ENCODE results near the gene STAC2.
"Not testable (repeated sequence)": the region's sequence is repeated elsewhere in the genome, so short reads cannot be mapped to it uniquely, and the experiment has no call there.

Gene STAC2

DNA sequence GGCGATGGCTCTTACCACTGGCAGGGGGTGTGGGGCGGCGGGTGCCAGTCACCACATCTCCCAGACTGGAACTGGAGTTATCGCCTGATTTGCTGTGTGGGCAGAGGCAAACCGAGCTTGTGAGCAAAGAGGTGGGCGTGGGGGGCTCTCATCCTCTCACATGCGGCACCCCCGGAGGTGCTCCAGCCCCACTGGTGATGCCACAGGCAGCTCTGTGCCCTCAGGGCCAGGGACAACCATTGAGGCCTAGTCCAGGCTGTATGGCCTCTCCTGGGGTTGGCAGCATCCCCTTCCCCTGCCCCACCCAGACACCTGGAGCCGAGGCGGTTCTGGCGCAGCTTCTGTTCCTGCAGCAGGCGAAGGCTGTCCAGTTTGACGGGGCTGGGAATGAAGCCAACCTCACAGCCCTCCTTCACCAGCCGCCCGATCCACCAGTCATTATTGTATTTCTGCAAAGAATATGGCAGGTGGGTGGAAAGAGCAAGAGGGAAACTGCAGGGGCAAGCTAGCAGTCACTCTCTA, 39.2 kb downstream of the STAC2 start:
- no peak for DNase-seq

DNA sequence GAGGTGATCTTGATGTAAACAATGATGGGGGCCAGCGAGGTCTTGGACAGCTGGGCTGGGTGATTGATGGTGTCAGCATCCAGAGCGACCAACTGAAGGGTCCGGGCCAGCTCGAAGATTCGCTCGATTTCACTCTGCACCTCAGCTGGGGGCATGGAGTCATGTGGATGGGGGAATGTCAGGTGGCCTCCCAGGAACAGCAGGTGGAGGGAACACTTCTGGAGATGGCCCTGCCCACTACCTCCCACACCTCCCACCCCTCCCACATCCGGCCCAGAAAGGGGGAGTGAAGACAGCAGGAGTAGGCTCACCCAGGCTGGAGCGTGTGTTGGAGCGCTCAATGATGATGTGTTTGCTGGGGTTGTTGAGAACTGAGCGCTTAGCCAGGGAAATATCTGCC, 42.0 kb downstream of the STAC2 start:
- no peak for DNase-seq

DNA sequence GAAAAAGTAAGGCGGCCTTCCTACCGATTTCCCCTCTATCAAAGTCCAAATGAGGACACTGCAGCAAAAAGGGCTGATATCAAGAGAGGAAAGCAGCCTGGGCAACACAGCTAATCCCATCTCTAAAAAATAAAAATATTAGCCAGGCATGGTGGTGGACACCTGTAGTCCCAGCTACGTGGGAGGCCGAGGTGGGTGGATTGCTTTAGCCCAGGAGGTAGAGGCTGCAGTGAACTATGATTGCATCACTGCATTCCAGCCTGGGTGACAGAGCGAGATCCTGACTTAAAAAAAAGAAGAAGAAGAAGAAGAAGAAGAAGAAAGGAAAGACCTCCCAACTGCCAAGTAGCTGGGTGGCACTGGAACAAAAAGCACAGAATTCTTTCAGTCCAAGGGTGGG, 42.7 kb downstream of the STAC2 start:
- no peak for DNase-seq

DNA sequence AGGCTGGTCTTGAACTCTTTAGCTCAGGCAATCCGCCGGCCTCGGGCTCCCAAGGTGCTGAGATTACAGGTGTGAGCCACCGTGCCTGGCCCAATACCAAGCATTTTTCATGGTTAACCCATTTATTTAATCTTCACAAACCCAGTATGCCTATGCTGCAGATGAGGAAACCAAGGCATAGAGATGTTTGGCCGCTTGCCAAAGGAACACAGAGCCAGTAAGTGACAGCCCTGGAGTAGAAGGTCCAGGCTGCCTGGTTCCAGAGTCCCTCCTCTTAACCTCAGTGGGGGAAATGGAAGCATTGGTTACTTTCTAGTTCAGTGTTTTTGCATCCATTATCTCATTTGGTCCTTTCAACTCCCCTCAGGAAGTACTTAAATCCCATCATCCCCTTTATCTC, 44.4 kb downstream of the STAC2 start:
- no peak for DNase-seq

DNA sequence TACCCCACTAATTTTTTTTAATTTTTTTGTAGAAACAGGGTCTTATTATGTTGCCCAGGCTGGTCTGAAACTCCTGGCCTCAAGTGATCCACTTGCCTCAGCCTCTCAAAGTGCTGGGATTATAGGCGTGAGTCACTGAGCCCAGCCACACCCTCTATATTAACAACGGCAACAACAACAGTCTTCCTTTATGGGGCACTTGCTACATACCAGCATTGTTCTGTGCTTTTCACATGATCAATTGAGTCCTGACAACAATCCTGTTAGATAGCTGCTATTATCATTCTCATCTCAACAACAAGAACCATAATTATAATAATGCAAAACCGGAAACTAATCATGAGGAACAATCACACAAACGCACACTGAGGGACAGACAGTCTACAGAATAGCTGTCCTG, 47.2 kb downstream of the STAC2 start:
- DNase-seq = no peak

DNA sequence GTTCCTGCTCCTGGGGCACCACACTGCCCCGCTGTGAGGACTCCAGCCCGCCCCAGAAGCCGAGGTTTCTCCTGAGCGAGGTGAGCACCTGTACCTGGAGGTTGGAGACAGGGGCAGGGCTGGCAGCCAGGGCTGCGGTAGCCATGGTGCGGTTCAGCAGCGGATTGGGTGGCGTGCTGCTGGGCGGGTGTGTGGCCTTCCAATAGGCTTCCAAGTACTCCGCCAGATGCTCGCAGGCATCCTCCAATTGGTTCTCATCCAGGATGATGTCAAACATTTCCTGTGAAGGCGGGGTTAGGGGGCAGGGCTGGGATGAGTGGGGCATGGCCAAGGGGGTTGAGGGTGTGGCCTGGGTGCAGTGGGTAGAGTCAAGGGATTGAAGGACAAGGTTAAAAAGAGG, 48.5 kb downstream of the STAC2 start:
- DNase-seq = no peak

DNA sequence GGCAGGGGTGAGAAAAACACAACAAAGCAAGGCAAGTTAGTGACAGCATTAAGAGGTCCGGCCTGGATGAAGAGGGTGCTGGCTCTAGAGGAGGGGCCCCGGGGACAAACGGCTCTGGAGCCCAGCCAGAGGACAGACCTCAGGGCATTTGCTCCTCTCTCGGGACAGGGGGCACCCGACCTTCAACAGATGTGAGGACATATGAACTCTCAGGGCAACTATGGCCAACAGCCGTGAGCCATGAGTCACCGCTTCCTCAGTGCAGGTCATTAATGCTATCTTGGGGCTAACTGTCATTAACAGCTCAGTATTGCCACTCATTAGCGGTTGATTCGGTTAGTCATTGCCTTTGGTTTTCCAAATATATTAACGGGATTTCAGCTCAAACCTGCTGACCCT, 50.1 kb downstream of the STAC2 start:
- no peak for DNase-seq

DNA sequence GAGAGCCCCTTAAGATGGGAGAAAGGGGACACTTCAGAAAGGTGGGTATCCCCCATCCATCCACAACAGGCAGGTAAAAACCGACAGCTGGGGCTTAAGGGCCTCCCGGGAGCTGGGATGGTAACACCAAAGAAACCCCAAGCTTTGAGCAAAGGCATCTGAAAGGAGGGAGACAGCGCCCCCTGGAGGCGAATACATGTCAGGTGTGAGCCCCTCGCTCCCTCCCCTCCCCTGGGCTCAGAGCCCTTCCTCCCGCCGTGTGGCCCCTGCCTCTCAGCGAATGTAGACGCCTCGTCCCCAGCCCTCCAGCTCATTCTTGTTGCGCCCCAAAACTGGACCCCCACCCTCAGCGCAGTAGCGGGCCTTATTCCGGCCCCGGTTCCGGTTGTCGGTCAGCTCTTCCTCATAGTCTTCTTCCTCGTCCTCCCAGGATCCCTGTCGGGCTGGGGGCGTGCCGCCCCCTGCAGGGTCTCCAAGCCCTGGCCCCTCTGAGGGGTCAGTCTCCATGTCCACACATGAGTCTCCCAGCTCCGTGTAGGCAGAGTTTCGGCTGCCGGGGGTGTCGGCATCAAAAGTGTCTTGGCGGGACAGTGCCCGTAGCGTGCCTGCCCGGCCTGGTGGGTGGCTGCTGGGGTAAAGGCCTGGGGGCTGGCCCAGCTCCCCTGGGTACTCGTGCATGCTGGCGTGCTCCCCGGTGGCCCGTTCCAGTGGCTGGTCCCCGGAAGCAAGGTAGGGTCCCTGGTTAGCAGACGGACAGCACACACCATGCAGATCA, 50.6 kb downstream of the STAC2 start:
- peak; percentile 44 to 73 (median 58) for DNase-seq

DNA sequence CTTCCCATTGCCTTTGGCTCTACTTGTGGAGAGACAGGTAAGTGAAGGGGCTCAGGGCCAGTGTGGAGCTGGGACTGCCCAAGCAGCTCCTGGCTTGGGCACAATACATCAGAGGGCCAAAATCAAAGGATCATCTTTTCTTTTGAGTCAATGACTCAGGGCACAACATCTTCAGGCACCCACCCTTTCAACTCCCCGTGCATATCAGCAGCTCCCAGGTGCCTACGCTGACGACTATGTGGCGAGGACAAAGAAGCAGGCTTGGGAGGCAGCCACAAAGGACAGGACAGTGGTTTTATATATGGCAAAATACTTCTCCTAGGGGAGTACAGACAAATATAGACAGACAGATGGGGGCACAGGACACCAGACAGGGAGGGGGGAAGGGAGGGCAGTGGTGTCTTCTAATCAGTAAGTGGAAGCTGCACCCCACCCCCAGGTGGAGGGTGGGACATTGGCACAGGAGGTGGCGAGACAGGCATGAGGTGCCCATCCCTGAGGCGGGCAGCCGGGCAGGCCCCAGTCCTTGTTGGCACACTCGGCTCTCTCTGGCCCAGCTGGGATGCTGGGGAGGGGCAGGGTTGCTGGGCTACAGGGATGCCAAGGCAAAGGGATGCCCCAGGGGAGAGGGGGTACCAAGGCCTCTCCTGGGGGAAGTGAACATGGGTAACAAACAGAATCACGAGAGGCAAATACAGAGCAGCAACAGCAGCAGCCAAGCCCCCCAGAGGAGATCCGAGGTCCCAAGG, 52.0 kb downstream of the STAC2 start:
- no peak for DNase-seq

DNA sequence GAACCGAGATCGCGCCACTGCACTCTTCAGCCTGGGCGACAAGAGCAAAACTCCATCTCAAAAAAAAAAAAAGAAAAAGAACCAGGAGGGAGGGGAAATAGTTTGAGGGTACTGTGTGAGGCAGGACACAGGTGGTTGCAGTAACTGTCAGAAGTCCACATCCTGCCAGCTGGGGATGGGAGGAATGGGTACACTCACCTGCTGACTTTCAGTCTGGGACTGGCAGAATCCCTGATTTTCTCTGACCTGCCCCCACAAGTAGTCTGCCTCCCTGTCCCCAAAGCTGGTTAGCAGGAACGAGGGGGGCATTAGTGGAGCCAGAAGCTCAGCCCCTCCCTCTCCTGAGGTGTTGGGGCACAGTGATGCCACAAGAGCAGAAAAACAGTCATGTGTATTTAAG, 52.7 kb downstream of the STAC2 start:
- no peak for DNase-seq

DNA sequence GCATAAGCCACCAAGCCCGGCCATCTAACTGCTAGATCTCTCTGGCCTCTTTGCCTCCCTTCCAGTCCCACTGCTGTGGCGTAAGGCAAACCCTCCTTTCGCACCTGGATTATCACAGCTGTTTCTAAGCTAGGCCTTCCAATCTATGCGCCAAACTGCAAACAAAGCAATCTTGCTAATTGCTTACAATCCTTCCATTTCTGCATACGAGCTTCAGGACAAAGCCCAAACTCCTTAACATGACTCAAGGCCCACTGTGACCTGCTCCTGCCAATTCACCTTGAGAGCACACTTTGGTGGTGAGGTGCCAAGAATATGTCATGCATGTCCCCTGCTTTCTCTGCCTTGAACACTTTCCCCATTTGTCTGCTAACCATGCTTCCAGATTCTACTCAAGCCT, 53.8 kb downstream of the STAC2 start:
- DNase-seq = no peak

DNA sequence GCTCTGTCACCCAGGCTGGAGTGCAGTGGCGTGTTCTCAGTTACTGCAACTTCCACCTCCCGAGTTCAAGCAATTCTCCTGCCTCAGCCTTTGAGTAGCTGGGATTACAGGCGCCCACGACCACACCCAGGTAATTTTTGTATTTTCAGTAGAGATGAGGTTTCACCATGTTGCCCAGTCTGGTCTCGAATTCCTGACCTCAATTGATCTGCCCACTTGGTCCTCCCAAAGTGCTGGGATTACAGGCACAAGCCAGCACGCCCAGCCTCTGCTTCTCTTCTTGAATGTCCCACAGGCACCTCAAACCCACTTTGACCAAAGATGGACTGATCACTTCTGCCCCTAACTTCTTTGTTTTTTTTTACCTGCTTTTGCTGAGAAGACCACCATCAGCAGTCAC, 55.2 kb downstream of the STAC2 start:
- DNase-seq = no peak

DNA sequence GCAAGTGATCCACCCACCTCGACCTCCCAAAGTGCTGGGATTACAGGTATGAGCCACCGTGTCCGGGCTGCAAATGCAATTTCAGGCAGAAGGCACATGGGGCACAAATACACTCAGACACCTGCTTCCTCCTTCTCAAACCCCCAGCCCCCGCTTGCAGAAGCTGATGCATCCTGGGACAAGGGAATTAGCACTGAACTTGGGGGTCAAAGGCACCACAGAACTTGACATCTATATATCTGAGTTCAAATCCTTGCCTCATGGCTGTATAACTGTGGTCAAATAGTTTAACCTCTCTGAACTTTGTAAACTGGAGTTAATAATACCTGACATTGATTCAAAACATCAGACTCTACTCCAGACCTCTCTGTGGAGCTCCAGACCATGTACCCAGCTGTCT, 55.6 kb downstream of the STAC2 start:
- no peak for DNase-seq

DNA sequence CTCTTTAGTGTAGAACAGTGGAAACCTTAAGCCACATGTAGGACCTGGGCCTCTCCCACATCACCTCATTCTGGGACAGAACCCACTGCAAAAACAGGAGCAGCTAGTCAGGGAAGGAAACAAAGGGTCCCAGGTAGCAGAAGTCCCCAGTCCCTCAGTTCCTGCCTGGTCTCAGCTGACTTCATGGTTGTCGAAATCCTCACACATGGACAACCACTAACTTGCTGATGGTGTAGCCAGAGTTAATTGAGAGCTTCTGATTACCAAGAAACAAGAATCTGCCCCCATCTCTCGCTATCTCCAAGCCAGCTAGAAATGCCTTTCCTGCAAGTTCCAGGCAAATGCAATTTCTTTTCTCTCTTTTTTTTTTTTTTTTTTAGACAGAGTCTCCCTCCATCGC, 56.2 kb downstream of the STAC2 start:
- DNase-seq = no peak

DNA sequence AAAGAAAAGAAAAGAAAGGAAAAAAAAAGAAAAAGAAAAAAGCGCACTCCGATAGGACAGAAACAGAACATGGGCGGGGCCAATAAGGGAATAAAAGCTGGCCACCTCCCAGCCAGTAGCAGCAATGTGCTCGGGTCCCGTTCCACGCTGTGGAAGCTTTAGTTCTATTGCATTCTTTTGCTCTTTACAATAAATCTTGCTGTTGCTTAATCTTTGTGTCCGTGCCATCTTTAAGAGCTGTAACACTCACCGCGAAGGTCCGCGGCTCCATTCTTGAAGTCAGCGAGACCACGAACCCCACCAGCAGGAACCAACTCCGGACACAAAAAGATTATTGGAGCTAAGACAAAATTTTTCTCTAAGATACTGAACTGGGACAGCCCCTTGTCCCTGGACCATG, 56.6 kb downstream of the STAC2 start:
- no peak for DNase-seq

DNA sequence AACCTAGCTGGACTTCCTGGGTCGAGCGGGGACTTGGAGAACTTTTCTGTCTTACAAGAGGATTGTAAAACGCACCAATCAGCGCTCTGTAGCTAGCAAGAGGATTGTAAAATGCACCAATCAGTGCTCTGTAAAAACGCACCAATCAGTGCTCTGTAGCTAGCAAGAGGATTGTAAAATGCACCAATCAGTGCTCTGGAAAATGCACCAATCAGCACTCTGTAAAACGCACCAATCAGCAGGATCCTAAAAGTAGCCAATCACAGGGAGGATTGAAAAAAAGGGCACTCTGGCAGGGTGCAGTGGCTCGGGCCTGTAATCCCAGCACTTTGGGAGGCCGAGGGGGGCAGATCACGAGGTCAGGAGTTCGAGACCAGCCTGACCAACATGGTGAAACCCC, 57.2 kb downstream of the STAC2 start:
- not testable (repeated sequence) for DNase-seq

DNA sequence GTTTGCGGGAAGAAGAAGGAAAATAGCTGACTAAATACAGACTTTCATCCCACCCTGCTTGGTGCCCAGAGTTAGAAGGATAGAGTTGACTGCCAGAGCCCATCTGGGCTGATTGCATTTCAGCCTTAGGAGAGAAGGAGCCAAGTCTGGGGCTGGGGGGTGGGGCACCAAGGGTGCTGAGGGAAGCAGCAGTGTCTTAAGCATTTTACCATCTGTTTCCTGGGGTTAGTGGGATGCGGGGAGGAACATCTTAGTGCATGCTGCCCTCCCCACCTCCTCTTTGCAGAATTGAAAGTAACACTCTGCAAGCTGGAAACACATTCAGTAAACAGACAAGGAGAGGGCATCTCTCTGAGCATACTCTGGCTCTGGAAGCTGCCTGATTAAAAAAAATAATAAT, 58.3 kb downstream of the STAC2 start:
- DNase-seq = no peak

DNA sequence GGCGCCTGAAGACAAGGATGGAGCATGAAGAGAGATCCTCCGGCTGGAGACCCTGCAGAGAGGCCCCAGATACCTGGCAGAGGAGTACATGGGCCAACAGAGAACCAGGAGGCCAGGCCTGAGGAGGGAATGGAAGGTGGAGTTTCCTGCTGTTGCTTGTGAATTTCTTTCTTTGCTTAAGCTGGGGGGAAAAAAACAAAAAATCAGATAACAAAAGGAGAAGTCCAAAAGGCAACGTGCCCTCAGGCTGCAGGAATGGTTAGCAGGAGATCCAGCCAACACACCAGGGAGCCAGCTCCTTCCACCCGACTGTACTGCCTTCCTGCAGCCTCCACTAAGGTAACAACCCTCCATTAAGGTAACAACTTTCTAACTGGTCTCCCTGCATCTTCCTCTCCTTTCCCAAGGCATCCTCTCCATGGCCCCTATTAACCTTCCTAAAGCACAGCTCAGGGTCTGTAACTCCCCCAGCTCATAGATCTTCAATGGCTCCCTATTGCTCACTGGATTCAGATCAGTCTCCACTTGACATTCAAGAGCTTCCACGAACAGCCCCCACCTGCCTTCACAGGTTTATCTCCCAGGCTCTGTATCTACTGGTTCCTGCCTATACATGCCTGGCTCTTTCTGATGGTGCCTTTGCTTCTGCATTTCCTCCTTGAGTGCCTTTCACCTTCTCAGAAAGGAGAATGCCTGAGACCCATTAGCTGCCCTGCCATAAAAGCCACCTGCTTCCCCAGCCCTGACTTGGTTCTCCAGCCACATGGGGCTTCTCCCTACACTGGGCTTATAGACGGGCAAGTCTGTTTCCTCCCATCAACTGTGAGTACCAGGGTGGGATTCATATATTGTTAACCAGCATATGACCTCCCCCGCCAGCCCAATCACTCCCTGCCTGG, 59.1 kb downstream of the STAC2 start:
- no peak for DNase-seq

DNA sequence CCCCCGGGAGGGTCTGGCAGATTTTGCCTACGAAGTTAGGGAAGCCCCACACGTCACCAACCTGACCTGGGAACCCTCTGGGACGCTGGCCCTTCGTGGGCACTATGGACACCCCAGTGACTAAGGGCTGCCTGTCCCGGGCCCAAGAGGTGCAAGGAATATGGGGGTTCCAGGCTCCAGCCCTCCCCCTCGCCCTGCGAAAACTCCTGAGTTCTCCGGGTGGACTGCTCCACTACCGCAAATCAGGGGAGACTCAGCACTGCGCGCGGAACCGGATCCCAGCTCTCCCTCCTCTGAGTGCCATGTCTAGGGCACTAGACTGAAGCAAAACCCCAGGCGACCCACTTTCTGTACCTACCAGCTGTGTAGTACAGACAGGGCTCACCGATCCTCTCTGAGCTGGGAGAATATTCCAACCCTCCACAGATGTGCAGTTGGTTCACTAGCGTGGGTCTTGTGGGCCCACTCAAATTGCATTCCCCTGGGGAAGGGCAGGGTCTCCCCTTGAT, 59.9 kb downstream of the STAC2 start, which contains the start of gene ARL5C:
ARL5C (minus strand) TSS at position 321 of the 509 bp plus-strand sequence. CDS start 401 bp downstream, outside the sequence.
- DNase-seq = no peak

DNA sequence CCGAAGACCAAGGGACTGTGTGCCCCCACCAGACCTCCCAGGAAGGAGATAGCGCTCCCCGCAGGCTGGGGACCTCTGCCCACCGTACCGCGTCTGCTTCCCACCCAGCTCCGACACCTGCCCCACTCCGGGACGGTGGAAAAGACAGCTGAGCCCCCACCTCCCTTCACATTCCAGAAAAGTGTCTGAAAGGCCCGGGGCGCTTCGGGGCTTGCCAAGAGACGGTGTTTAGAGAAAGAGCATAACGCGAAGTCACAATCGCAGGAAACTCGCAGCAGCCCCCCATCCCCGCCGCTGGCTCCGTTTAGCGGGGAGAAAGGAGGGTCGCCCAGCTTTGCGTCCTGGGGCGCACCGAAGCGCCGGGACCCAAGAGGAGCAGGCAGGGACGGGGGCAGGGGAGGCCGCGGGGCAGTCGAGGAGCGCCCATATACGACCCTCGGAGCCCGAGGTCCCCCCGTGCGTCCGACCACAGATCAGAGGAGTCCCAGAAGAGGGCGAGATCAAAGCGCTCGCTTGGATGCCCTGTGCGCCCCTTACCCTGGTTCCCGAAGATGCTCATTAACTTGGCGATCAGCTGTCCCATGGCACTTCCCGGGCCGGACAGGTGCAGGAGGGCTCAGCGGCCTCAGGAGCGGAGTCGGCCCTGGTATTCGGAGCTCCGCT, 60.4 kb downstream of the STAC2 start:
- DNase-seq = no peak

DNA sequence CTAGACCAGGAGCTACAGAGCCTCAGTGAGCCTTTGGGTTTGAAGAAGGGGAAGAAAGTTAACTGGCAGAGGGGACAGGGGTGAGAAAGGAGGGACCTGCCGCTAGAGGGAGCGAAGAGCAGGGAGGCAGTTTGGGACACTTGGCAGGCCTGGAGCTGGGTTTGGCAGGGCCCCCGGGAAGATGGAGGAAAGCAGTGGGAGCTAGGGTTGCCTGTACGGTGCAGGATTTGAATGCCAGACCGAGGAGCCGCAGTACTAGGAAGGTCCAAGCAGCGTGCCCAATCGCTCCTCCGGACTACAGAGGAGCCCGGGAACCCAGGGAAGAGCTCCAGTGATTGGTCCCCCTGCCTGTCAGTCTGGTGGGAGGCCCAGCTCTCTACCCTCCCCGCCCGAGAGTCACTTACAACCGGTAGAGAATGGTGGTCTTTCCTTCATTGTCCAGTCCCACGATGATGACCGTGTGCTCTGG, 61.0 kb downstream of the STAC2 start:
- DNase-seq = peak; percentile 33 to 67 (median 50)

DNA sequence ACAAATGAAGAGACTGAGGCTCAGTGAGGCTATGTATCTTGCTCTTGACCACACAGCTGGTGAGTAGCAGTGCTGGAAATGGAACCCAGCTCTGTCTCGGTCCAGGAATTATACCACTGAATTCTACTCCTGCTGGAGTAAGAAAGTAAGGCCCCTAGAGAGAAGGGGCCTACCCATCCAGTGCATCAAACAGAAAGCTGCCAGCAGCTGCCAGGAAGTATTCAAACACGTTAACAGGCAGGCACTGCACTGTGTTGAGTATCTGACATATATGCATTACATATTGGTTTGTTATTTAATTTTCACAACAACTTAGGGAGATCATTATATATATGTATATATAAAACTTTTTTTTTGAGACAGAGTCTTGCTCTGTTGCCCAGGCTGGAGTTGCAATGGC, 63.8 kb downstream of the STAC2 start:
- DNase-seq = no peak
